ENCODE measurements around the gene TAC4. TPM values are rescaled to one million over a fixed set of nuclear protein-coding genes. Genes with fewer than 3 reads are reported as not detected.
A peak's percentile ranks its signal among the peaks of the same experiment; 100 is the strongest.

Gene TAC4
- total and polyA plus RNA-seq, 2 experiments from 2014 or later = not detected

DNA sequence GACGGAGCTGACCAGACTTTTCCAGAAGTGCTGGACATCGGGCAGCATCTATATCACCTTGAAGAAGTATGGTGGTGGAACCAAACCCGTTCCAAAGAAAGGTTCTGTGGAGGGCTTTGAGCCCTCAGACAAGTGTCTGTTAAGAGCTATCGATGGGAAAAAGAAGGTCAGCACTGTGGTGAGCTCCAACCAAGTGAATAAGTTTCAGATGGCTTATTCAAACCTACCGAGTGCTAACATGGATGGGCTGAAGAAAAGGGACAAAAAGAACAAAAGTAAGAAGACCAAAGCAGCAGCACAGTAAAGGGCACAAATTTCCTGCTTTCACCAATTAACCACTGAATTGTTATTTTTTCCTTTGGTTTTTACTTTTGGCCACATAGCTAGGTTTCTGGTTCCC lies 52.5 kb downstream of the TAC4 start:
- H3K9me2 ChIP-seq (ENCODE audit: insufficient read depth) = no peaks in the 10 kb centered on the region
- no peak for ATAC-seq
- H3K27ac ChIP-seq (ENCODE audit: low read depth) = no peak overlapping the region
- no peaks in the 10 kb centered on the region; the same call in 1 of the 2 replicates for H3K4me1 ChIP-seq (ENCODE audit: insufficient read depth)
- no peak overlapping the region for H3K4me2 ChIP-seq
- TF ChIP-seq CTCF (conservative IDR thresholded peaks at IDR 0.05; ENCODE audit: low read depth in 2 of 2) (no peak), STAT1 (IDR thresholded peaks at IDR 0.05; ENCODE audit: unreplicated experiment) (no peak), POLR2AphosphoS5 (IDR thresholded peaks at IDR 0.05; ENCODE audit: low read depth) (no peak)
- TF ChIP-seq, protein P1, sequence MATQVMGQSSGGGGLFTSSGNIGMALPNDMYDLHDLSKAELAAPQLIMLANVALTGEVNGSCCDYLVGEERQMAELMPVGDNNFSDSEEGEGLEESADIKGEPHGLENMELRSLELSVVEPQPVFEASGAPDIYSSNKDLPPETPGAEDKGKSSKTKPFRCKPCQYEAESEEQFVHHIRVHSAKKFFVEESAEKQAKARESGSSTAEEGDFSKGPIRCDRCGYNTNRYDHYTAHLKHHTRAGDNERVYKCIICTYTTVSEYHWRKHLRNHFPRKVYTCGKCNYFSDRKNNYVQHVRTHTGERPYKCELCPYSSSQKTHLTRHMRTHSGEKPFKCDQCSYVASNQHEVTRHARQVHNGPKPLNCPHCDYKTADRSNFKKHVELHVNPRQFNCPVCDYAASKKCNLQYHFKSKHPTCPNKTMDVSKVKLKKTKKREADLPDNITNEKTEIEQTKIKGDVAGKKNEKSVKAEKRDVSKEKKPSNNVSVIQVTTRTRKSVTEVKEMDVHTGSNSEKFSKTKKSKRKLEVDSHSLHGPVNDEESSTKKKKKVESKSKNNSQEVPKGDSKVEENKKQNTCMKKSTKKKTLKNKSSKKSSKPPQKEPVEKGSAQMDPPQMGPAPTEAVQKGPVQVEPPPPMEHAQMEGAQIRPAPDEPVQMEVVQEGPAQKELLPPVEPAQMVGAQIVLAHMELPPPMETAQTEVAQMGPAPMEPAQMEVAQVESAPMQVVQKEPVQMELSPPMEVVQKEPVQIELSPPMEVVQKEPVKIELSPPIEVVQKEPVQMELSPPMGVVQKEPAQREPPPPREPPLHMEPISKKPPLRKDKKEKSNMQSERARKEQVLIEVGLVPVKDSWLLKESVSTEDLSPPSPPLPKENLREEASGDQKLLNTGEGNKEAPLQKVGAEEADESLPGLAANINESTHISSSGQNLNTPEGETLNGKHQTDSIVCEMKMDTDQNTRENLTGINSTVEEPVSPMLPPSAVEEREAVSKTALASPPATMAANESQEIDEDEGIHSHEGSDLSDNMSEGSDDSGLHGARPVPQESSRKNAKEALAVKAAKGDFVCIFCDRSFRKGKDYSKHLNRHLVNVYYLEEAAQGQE (IDR thresholded peaks at IDR 0.05; ENCODE audit: unreplicated experiment) = no peak
- H2AFZ ChIP-seq = no peak overlapping the region
- H3K4me3 ChIP-seq = no peak overlapping the region
- peaks cover 57% of the 10 kb centered on the region for H3K36me3 ChIP-seq (ENCODE audit: insufficient read depth)
- Mint-ChIP-seq H3K27me3 (ENCODE audit: insufficient read depth, low read depth, poor library complexity) (no peaks in the 10 kb centered on the region), H3K4me3 (no peak overlapping the region), H3K9me3 (no peaks in the 10 kb centered on the region), H3K27ac (no peak overlapping the region), H3K36me3 (ENCODE audit: low read depth) (peaks cover 72% of the 10 kb centered on the region), H3K4me1 (no peaks in the 10 kb centered on the region; the same call in 2 of the 3 replicates)
- DNase-seq (ENCODE audit: low spot score) = no peak
- H3K79me2 ChIP-seq (replicated peaks; ENCODE audit: insufficient read depth) = peaks cover 84% of the 10 kb centered on the region
- H3F3A ChIP-seq (replicated peaks; ENCODE audit: low read depth) = no peaks in the 10 kb centered on the region
- peaks cover 36% of the 10 kb centered on the region for H4K20me1 ChIP-seq (replicated peaks; ENCODE audit: insufficient read depth)
- no peaks in the 10 kb centered on the region for H3K27me3 ChIP-seq (ENCODE audit: insufficient read depth)

DNA sequence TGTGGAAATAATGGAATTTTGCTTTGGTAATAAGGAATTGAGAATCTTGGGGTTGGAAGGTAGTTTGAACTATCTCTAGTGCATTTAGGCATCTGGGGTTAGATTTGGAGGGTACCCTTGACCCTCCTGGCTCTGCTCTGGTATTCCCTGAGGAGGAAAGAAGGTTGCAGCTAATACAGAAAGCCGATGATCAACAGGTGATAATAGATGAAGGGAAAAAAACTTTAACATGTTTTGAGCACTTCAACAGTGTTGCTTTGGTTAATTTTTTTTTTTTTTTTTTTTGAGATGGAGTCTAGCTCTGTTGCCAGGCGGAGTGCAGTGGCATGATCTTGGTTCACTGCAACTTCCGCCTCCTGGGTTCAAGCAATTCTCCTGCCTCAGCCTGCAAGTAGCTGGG lies 54.6 kb downstream of the TAC4 start:
- Histone ChIP-seq H3K27ac (ENCODE audit: low read depth) (no peak overlapping the region), H3K79me2 (replicated peaks; ENCODE audit: insufficient read depth) (peaks cover 76% of the 10 kb centered on the region), H3K9me2 (ENCODE audit: insufficient read depth) (no peaks in the 10 kb centered on the region), H4K20me1 (replicated peaks; ENCODE audit: insufficient read depth) (peaks cover 44% of the 10 kb centered on the region), H3K36me3 (ENCODE audit: insufficient read depth) (peaks cover 40% of the 10 kb centered on the region), H3K27me3 (ENCODE audit: insufficient read depth) (no peaks in the 10 kb centered on the region), H2AFZ (no peak overlapping the region), H3F3A (replicated peaks; ENCODE audit: low read depth) (no peaks in the 10 kb centered on the region), H3K4me3 (no peak overlapping the region), H3K4me2 (no peak overlapping the region), H3K4me1 (ENCODE audit: insufficient read depth) (peaks cover 4% of the 10 kb centered on the region)
- Mint-ChIP-seq H3K4me3 (no peak overlapping the region), H3K36me3 (ENCODE audit: low read depth) (peaks cover 66% of the 10 kb centered on the region), H3K27ac (no peak overlapping the region), H3K4me1 (peaks cover 10% of the 10 kb centered on the region), H3K27me3 (ENCODE audit: insufficient read depth, low read depth, poor library complexity) (no peaks in the 10 kb centered on the region), H3K9me3 (no peaks in the 10 kb centered on the region)
- DNase-seq (ENCODE audit: low spot score) (no peak), ATAC-seq (no peak)
- TF ChIP-seq NANOG (IDR thresholded peaks at IDR 0.05; ENCODE audit: borderline replicate concordance) = no peak

- no peaks in the 10 kb centered on the region for H3F3A ChIP-seq (replicated peaks; ENCODE audit: low read depth)
- Mint-ChIP-seq H3K27me3 (ENCODE audit: insufficient read depth, low read depth, poor library complexity) (peaks cover 10% of the 10 kb centered on the region), H3K36me3 (ENCODE audit: low read depth) (peaks cover 41% of the 10 kb centered on the region), H3K9me3 (no peaks in the 10 kb centered on the region; the same call in 2 of the 3 replicates), H3K4me3 (peak overlapping the region; percentile 84), H3K27ac (peak overlapping the region; percentile 96), H3K4me1 (peaks cover 19% of the 10 kb centered on the region)
- peaks cover 50% of the 10 kb centered on the region for H3K79me2 ChIP-seq (replicated peaks; ENCODE audit: insufficient read depth)
- H3K27ac ChIP-seq (ENCODE audit: low read depth) = no peak overlapping the region
- DNase-seq (ENCODE audit: low spot score) (no peak), ATAC-seq (no peak)
- peaks cover 14% of the 10 kb centered on the region; the same call in 1 of the 2 replicates for H3K36me3 ChIP-seq (ENCODE audit: insufficient read depth)
- peaks cover 19% of the 10 kb centered on the region; the same call in 1 of the 2 replicates for H3K27me3 ChIP-seq (ENCODE audit: insufficient read depth)
- peaks cover 25% of the 10 kb centered on the region for H4K20me1 ChIP-seq (replicated peaks; ENCODE audit: insufficient read depth)
- peak overlapping the region; percentile 92 for H3K4me2 ChIP-seq
- peaks cover 10% of the 10 kb centered on the region for H3K4me1 ChIP-seq (ENCODE audit: insufficient read depth)
- TF ChIP-seq ETS1 (IDR thresholded peaks at IDR 0.05) = no peak
- no peak for TF ChIP-seq NANOG (IDR thresholded peaks at IDR 0.05; ENCODE audit: borderline replicate concordance)
- no peak for TF ChIP-seq STAT1 (IDR thresholded peaks at IDR 0.05; ENCODE audit: unreplicated experiment)
- no peak for TF ChIP-seq POLR2AphosphoS5 (IDR thresholded peaks at IDR 0.05; ENCODE audit: low read depth)
- H3K9me2 ChIP-seq (ENCODE audit: insufficient read depth) = no peaks in the 10 kb centered on the region
- H2AFZ ChIP-seq = no peak overlapping the region
- peak overlapping the region; percentile 58 for H3K4me3 ChIP-seq
These were observed 58.7 kb downstream of the TAC4 start for GRCh38 chr17:49789243-49789578.
